ENCODE data around the gene ADCY2.
"Not testable (repeated sequence)": the region's sequence is repeated elsewhere in the genome, so short reads cannot be mapped to it uniquely, and the experiment has no call there.

Gene ADCY2

DNA sequence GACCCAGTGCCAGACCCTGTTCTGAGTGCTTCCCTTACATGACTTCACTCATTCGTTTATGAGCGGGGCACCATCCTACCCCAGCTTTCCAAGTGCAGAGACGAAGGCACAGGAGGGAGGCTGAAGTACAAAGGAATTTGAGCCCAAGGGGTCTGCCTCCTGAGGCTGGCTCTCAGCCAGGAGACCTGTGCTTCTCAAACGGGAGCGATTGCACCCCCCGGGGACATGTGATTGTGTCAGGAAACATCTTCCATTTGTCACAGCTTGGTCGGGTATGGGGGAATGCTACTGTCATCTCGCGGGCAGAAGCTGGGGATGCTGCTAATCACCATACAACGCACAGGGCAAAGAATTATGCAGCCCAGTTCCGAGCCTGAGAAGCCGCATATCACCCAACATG lies 23.9 kb downstream of the ADCY2 start:
- no peak for DNase-seq (ENCODE audit: low read depth)
- TF ChIP-seq, protein P1, sequence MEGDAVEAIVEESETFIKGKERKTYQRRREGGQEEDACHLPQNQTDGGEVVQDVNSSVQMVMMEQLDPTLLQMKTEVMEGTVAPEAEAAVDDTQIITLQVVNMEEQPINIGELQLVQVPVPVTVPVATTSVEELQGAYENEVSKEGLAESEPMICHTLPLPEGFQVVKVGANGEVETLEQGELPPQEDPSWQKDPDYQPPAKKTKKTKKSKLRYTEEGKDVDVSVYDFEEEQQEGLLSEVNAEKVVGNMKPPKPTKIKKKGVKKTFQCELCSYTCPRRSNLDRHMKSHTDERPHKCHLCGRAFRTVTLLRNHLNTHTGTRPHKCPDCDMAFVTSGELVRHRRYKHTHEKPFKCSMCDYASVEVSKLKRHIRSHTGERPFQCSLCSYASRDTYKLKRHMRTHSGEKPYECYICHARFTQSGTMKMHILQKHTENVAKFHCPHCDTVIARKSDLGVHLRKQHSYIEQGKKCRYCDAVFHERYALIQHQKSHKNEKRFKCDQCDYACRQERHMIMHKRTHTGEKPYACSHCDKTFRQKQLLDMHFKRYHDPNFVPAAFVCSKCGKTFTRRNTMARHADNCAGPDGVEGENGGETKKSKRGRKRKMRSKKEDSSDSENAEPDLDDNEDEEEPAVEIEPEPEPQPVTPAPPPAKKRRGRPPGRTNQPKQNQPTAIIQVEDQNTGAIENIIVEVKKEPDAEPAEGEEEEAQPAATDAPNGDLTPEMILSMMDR (IDR thresholded peaks at IDR 0.05; ENCODE audit: control insufficient read depth, extremely low read depth, insufficient read depth): no peak
- H3K4me3 ChIP-seq (ENCODE audit: low read depth, low read length): no peak overlapping the region

DNA sequence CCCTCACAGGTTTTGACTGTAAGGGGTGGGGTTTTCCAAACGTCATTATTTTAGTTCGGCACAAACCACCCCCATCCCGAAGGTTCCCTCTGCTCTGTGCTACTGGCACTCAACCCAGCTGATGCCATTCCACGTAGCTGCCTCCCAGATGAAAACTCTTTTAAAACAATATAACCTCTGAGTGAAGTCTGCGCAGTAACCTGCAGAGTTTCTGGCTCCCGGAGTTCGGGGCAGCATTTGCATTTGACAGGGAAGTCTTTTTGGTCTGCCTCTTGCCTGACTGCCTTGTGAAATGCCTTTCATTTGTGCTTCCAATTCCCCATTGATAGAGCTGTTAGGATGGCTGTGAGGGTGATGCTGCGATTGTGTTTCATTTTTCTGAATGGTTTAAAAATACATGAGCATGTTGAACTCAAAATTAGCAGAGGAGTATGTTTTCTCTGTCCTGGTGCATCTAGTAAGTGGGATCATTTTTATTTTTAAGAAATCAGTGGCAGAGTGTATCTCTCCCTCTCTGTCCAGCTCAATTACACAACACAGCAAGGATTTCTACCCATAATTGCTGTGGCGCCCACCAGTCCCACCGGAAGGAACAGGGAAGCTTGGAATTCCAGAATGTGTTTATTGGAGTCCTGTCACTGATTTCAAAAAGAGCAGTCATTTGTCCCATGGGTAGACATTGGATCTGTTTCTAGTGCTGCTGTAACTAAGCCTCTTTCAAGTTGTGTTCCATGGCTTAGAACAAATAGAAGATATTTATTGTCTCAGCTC lies 24.8 kb downstream of the ADCY2 start:
- H3K4me3 ChIP-seq (ENCODE audit: low read depth, low read length): no peak overlapping the region
- TF ChIP-seq, protein P1 (IDR thresholded peaks at IDR 0.05; ENCODE audit: control insufficient read depth, extremely low read depth, insufficient read depth): no peak
- DNase-seq (ENCODE audit: low read depth): no peak

DNA sequence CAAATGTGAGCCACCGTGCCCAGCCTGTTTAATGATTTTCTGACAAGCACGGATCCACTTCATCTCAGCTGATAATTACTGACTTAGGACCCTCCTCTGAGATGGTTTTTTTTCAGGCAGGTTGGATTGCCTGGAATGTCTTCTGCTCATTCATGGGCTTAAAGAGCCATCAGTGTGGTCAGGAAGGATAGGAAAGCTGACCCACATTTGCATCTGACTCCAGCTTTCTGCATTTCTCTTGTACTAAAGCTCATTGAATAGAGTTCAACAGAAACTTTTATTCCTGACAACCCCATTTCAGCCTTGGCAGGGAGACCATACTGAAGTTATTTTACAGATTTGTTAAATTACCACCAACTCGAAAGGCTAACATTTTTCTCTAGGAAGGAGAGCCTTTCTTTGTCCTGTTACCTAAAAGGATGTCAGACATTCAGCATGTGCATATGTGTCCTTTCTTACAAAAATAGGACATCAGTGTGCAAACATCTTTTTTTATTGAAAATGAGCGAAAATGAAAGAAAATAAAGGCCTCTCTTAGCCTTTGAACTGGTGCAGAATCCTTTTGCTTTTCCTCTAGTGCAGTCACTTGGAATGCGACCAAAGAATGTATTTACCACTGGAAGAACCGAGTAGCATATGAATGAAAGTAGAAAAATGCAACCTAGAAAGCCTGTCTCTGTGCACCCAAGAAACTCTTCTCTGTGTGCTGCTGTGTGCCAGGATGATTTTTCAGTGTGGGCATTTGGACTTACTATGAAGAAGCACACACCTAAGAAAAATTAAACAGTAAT lies 26.6 kb downstream of the ADCY2 start:
- DNase-seq (ENCODE audit: low read depth): no peak
- TF ChIP-seq, protein P1 (IDR thresholded peaks at IDR 0.05; ENCODE audit: control insufficient read depth, extremely low read depth, insufficient read depth): no peak
- no peak overlapping the region for H3K4me3 ChIP-seq (ENCODE audit: low read depth, low read length)

GRCh38 chr5:7423231-7423630 lies 27.3 kb downstream of the ADCY2 start:
- not testable (repeated sequence) for H3K4me3 ChIP-seq (ENCODE audit: low read depth, low read length); DNase-seq (ENCODE audit: low read depth)

GRCh38 chr5:7425830-7426229 lies 29.9 kb downstream of the ADCY2 start:
- DNase-seq (ENCODE audit: low read depth): no peak
- TF ChIP-seq, protein P1 (IDR thresholded peaks at IDR 0.05; ENCODE audit: control insufficient read depth, extremely low read depth, insufficient read depth): no peak
- no peak overlapping the region for H3K4me3 ChIP-seq (ENCODE audit: low read depth, low read length)

- TF ChIP-seq, protein P1 (IDR thresholded peaks at IDR 0.05; ENCODE audit: control insufficient read depth, extremely low read depth, insufficient read depth): no peak
- DNase-seq (ENCODE audit: low read depth): no peak
- H3K4me3 ChIP-seq (ENCODE audit: low read depth, low read length): no peak overlapping the region
Measured at GRCh38 chr5:7426284-7426683, 30.3 kb downstream of the ADCY2 start.

DNA sequence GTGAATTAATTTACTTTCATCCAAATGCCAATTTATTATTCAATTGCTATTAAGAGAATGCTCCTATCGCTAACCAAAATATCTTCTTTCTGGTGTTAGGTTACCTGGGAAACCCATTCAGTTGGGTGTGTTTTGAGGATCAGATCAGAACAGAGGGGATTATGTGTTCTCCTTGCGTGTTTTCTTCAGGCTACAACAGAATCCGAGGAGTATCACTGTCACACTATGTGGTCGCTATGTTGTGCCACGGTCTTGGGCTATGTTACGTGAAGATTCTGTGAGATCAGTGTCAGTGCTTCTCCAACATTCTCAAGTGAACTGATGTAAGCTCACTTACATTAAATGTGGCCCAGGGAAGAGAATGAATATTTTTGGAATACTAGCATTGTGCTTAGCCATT lies 39.0 kb downstream of the ADCY2 start:
- no peak for DNase-seq (ENCODE audit: low read depth)
- no peak overlapping the region for H3K4me3 ChIP-seq (ENCODE audit: low read depth, low read length)
- TF ChIP-seq, protein P1 (IDR thresholded peaks at IDR 0.05; ENCODE audit: control insufficient read depth, extremely low read depth, insufficient read depth): no peak
